Astrocyte of the spinal cord (primary cell): ENCODE measurements around the gene DCUN1D4.
"Not testable (repeated sequence)": the region's sequence is repeated elsewhere in the genome, so short reads cannot be mapped to it uniquely, and the experiment has no call there.

ENCODE experiments used
- DNase-seq: peaks from one replicate; pipeline ENCODE4 v3.0.0; 2011; ENCODE audit warnings: low read depth, low spot score
- H3K4me3 ChIP-seq: 2 replicates; pipeline ENCODE4 v1.5.1; 2011; ENCODE audit warnings: low read depth, mild to moderate bottlenecking, low read length, moderate library complexity
- CTCF ChIP-seq: IDR thresholded peaks from 2 replicates; pipeline ENCODE4 v1.5.1; 2012; ENCODE audit warnings: low read depth, mild to moderate bottlenecking, low read length, inconsistent platforms
- in situ Hi-C: cut with HindIII; loops from 2 replicates; pipeline ENCODE4 v1.10.0; 2017; ENCODE audit warnings: low sequenced_read_pairs

DCUN1D4 gene

GRCh38 chr4:51884606-51885005 is 41.7 kb downstream of the DCUN1D4 start:
- no peak for TF ChIP-seq CTCF
- H3K4me3 ChIP-seq, result no peak overlapping the region
- no peak for DNase-seq
- in situ Hi-C loops, result no loop called here

- DNase-seq, result peak; percentile 28
- in situ Hi-C loops, result no loop called here
- peak; percentile 50 for TF ChIP-seq CTCF
- H3K4me3 ChIP-seq, result no peak overlapping the region
These were observed 42.4 kb downstream of the DCUN1D4 start for GRCh38 chr4:51885363-51885762.

GRCh38 chr4:51890760-51891159 is 47.8 kb downstream of the DCUN1D4 start:
- in situ Hi-C loops, result no loop called here
- TF ChIP-seq CTCF, result no peak
- H3K4me3 ChIP-seq, result no peak overlapping the region
- no peak for DNase-seq

GRCh38 chr4:51893402-51893801 is 50.4 kb downstream of the DCUN1D4 start:
- H3K4me3 ChIP-seq, in situ Hi-C loops, DNase-seq: not testable (repeated sequence)

- DNase-seq, result peak; percentile 20
- no peak for TF ChIP-seq CTCF
- in situ Hi-C loops, result no loop called here
- no peak overlapping the region for H3K4me3 ChIP-seq
These were observed 51.2 kb downstream of the DCUN1D4 start for GRCh38 chr4:51894059-51894645.

- no peak overlapping the region for H3K4me3 ChIP-seq
- TF ChIP-seq CTCF, result peak; percentile 0
- in situ Hi-C loops, result no loop called here
- DNase-seq, result no peak
These were observed 52.2 kb downstream of the DCUN1D4 start for GRCh38 chr4:51895158-51895557.

- H3K4me3 ChIP-seq, result no peak overlapping the region
- DNase-seq, result peak; percentile 77
- peak; percentile 86 for TF ChIP-seq CTCF
- in situ Hi-C loops, result no loop called here
These were observed 53.0 kb downstream of the DCUN1D4 start for GRCh38 chr4:51895816-51896408.
